Activated CD4-positive, alpha-beta T cell treated with anti-CD3 and anti-CD28 coated beads, Interleukin-2, amount 50 U/mL, for 16 hours (primary cell): ENCODE measurements around the gene CD109.
"Not testable (repeated sequence)": the region's sequence is repeated elsewhere in the genome, so short reads cannot be mapped to it uniquely, and the experiment has no call there.

Experiments
- DNase-seq: peaks from one replicate; pipeline ENCODE4 v3.0.0-alpha.2; 2020

Gene CD109

GRCh38 chr6:73688351-73688750, 7.7 kb upstream of the CD109 start:
- DNase-seq: no peak

GRCh38 chr6:73690056-73690455, 5.9 kb upstream of the CD109 start:
- no peak for DNase-seq

- DNase-seq: peak; percentile 57
Observed at GRCh38 chr6:73691512-73691911, 4.5 kb upstream of the CD109 start.

GRCh38 chr6:73694711-73695411, 1.1 kb upstream of the CD109 start:
- peak; percentile 50 for DNase-seq

GRCh38 chr6:73696966-73697655, 1.1 kb downstream of the CD109 start:
- peak; percentile 51 for DNase-seq

GRCh38 chr6:73699676-73700459, 3.9 kb downstream of the CD109 start:
- DNase-seq: no peak

GRCh38 chr6:73702444-73702843, 6.4 kb downstream of the CD109 start:
- DNase-seq: no peak

- no peak for DNase-seq
Observed at GRCh38 chr6:73703466-73703865, 7.5 kb downstream of the CD109 start.

GRCh38 chr6:73704260-73704659, 8.3 kb downstream of the CD109 start:
- DNase-seq: peak; percentile 67

- no peak for DNase-seq
Observed at GRCh38 chr6:73704798-73705197, 8.8 kb downstream of the CD109 start.

GRCh38 chr6:73706971-73707370, 11.0 kb downstream of the CD109 start:
- DNase-seq: no peak

- no peak for DNase-seq
Observed at GRCh38 chr6:73710470-73710869, 14.5 kb downstream of the CD109 start.

GRCh38 chr6:73710948-73711347, 14.9 kb downstream of the CD109 start:
- no peak for DNase-seq

- no peak for DNase-seq
Observed at GRCh38 chr6:73712535-73713173, 16.7 kb downstream of the CD109 start.

GRCh38 chr6:73713426-73714147, 17.6 kb downstream of the CD109 start:
- no peak for DNase-seq

GRCh38 chr6:73715111-73715508, 19.1 kb downstream of the CD109 start:
- not testable (repeated sequence) for DNase-seq

- DNase-seq: peak; percentile 51
Observed at GRCh38 chr6:73719046-73719445, 23.0 kb downstream of the CD109 start.

GRCh38 chr6:73722318-73723060, 26.5 kb downstream of the CD109 start:
- DNase-seq: peak; percentile 90

- not testable (repeated sequence) for DNase-seq
Observed at GRCh38 chr6:73723480-73723879, 27.5 kb downstream of the CD109 start.

GRCh38 chr6:73724389-73724788, 28.4 kb downstream of the CD109 start:
- no peak for DNase-seq

- peak; percentile 65 for DNase-seq
Observed at GRCh38 chr6:73725192-73725591, 29.2 kb downstream of the CD109 start.

GRCh38 chr6:73727114-73727513, 31.1 kb downstream of the CD109 start:
- DNase-seq: peak; percentile 25
